ENCODE results near the gene UGT2A1. TPM values are rescaled to one million over a fixed set of nuclear protein-coding genes. Genes with fewer than 3 reads are reported as not detected.

The UGT2A1 gene
- total RNA-seq, 1 donor from 2014 or later = not detected

- Histone ChIP-seq H3K9me3 (no peaks in the 10 kb centered on the region), H3K27ac (no peak overlapping the region), H3K36me3 (no peaks in the 10 kb centered on the region), H3K4me3 (no peak overlapping the region), H3K27me3 (no peaks in the 10 kb centered on the region), H3K4me1 (no peaks in the 10 kb centered on the region)
- intact Hi-C loops (cut with DNase I) = no loop called here
- no peak for DNase-seq (ENCODE audit: extremely low spot score in 2 of 2)
- TF ChIP-seq POLR2A (IDR thresholded peaks at IDR 0.05) (no peak), POLR2AphosphoS5 (IDR thresholded peaks at IDR 0.05; ENCODE audit: insufficient read depth in 1 of 2, low read depth in 1 of 2) (no peak), CTCF (IDR thresholded peaks at IDR 0.05) (no peak)
These were observed 2.2 kb downstream of the UGT2A1 start for GRCh38 chr4:69650872-69651271.

- intact Hi-C loops (cut with DNase I) = no loop called here
- no peak for DNase-seq (ENCODE audit: extremely low spot score in 2 of 2)
- Histone ChIP-seq H3K27ac (no peak overlapping the region), H3K4me3 (no peak overlapping the region), H3K27me3 (no peaks in the 10 kb centered on the region), H3K36me3 (no peaks in the 10 kb centered on the region), H3K9me3 (no peaks in the 10 kb centered on the region), H3K4me1 (no peaks in the 10 kb centered on the region)
- TF ChIP-seq POLR2A (IDR thresholded peaks at IDR 0.05) (no peak), POLR2AphosphoS5 (IDR thresholded peaks at IDR 0.05; ENCODE audit: insufficient read depth in 1 of 2, low read depth in 1 of 2) (no peak), CTCF (IDR thresholded peaks at IDR 0.05) (no peak)
These were observed 3.4 kb downstream of the UGT2A1 start for GRCh38 chr4:69649629-69650028.

- Histone ChIP-seq H3K27ac (no peak overlapping the region), H3K9me3 (no peaks in the 10 kb centered on the region), H3K4me1 (no peaks in the 10 kb centered on the region), H3K4me3 (no peak overlapping the region), H3K36me3 (no peaks in the 10 kb centered on the region), H3K27me3 (no peaks in the 10 kb centered on the region)
- intact Hi-C loops (cut with DNase I) = no loop called here
- DNase-seq (ENCODE audit: extremely low spot score in 2 of 2) = no peak
- TF ChIP-seq CTCF (IDR thresholded peaks at IDR 0.05) (no peak), POLR2A (IDR thresholded peaks at IDR 0.05) (no peak), POLR2AphosphoS5 (IDR thresholded peaks at IDR 0.05; ENCODE audit: insufficient read depth in 1 of 2, low read depth in 1 of 2) (no peak)
These were observed 3.8 kb downstream of the UGT2A1 start for GRCh38 chr4:69649207-69649606.

GRCh38 chr4:69642961-69643360 is 10.1 kb downstream of the UGT2A1 start:
- no peaks in the 10 kb centered on the region for H3K9me3 ChIP-seq
- no peak overlapping the region for H3K27ac ChIP-seq
- H3K27me3 ChIP-seq = no peaks in the 10 kb centered on the region
- no peaks in the 10 kb centered on the region for H3K4me1 ChIP-seq
- TF ChIP-seq POLR2A (IDR thresholded peaks at IDR 0.05) = no peak
- TF ChIP-seq POLR2AphosphoS5 (IDR thresholded peaks at IDR 0.05; ENCODE audit: insufficient read depth in 1 of 2, low read depth in 1 of 2) = no peak
- TF ChIP-seq CTCF (IDR thresholded peaks at IDR 0.05) = no peak
- H3K36me3 ChIP-seq = no peaks in the 10 kb centered on the region
- intact Hi-C loops (cut with DNase I) = no loop called here
- no peak for DNase-seq (ENCODE audit: extremely low spot score in 2 of 2)
- H3K4me3 ChIP-seq = no peak overlapping the region

- no peaks in the 10 kb centered on the region for H3K9me3 ChIP-seq
- no peak for DNase-seq (ENCODE audit: extremely low spot score in 2 of 2)
- TF ChIP-seq POLR2A (IDR thresholded peaks at IDR 0.05) (no peak), CTCF (IDR thresholded peaks at IDR 0.05) (no peak), POLR2AphosphoS5 (IDR thresholded peaks at IDR 0.05; ENCODE audit: insufficient read depth in 1 of 2, low read depth in 1 of 2) (no peak)
- no peaks in the 10 kb centered on the region for H3K36me3 ChIP-seq
- H3K27ac ChIP-seq = no peak overlapping the region
- H3K27me3 ChIP-seq = no peaks in the 10 kb centered on the region
- intact Hi-C loops (cut with DNase I) = no loop called here
- no peaks in the 10 kb centered on the region for H3K4me1 ChIP-seq
- no peak overlapping the region for H3K4me3 ChIP-seq
These were observed 12.8 kb downstream of the UGT2A1 start for GRCh38 chr4:69640289-69640688.
